Loucy (cell line): Measurements from ENCODE around the gene SBF2.

ENCODE experiments used
- H2AFZ ChIP-seq: fragments of 200-600 bp; sonication (generic); 2 replicates; pipeline ENCODE4 v1.6.0; 2016; ENCODE audit warnings: antibody characterized with exemption, mild to moderate bottlenecking, low read length, moderate library complexity
- H3F3A ChIP-seq: fragments of 200-600 bp; 2 replicates; pipeline ENCODE4 v1.6.0; 2016; ENCODE audit warnings: antibody characterized with exemption, low read depth, mild to moderate bottlenecking
- H3K27me3 ChIP-seq: fragments of 200-600 bp; sonication (generic); 2 replicates; pipeline ENCODE4 v1.6.1; 2014; ENCODE audit warnings: low read length, mild to moderate bottlenecking; ENCODE audit not compliant: insufficient read depth, poor library complexity, severe bottlenecking
- H3K36me3 ChIP-seq: fragments of 200-600 bp; sonication (generic); 2 replicates; pipeline ENCODE4 v1.6.1; 2016; ENCODE audit warnings: low read length; ENCODE audit not compliant: insufficient read depth
- H3K4me1 ChIP-seq: fragments of 200-600 bp; sonication (generic); 2 replicates; pipeline ENCODE4 v1.5.1; 2014; ENCODE audit warnings: low read length, mild to moderate bottlenecking; ENCODE audit not compliant: insufficient read depth, poor library complexity, severe bottlenecking
- H3K4me2 ChIP-seq: fragments of 200-600 bp; sonication (generic); 2 replicates; pipeline ENCODE4 v1.6.0; 2014; ENCODE audit warnings: antibody characterized with exemption, low read length, low read depth, mild to moderate bottlenecking; ENCODE audit not compliant: poor library complexity, severe bottlenecking
- H3K4me3 ChIP-seq: fragments of 200-600 bp; sonication (generic); 2 replicates; pipeline ENCODE4 v1.5.1; 2014; ENCODE audit warnings: low read length, mild to moderate bottlenecking, mixed read lengths; ENCODE audit not compliant: poor library complexity, severe bottlenecking
- H3K79me2 ChIP-seq: fragments of 200-600 bp; sonication (generic); 2 replicates; pipeline ENCODE4 v1.6.1; 2014; ENCODE audit warnings: low read length; ENCODE audit not compliant: insufficient read depth
- H3K9ac ChIP-seq: fragments of 200-600 bp; sonication (generic); 2 replicates; pipeline ENCODE4 v1.6.0; 2014; ENCODE audit warnings: mild to moderate bottlenecking, low read depth, low read length, moderate library complexity; ENCODE audit not compliant: poor library complexity, severe bottlenecking
- H3K9me2 ChIP-seq: fragments of 200-600 bp; sonication (generic); replicated peaks from 2 replicates; pipeline ENCODE4 v1.6.1; 2016; ENCODE audit warnings: low read depth, low read length, mixed read lengths
- H3K9me3 ChIP-seq: fragments of 200-600 bp; sonication (generic); 2 replicates; pipeline ENCODE4 v1.6.1; 2014; ENCODE audit warnings: mild to moderate bottlenecking, antibody characterized with exemption, low read length, low read depth; ENCODE audit not compliant: insufficient read depth
- H4K20me1 ChIP-seq: fragments of 200-600 bp; sonication (generic); 2 replicates; pipeline ENCODE4 v1.6.0; 2014; ENCODE audit warnings: antibody characterized with exemption, low read length, mild to moderate bottlenecking; ENCODE audit not compliant: insufficient read depth, poor library complexity, severe bottlenecking
- EZH2phosphoT487 ChIP-seq: fragments of 200-600 bp; IDR thresholded peaks from 2 replicates; pipeline ENCODE4 v1.6.1; 2018; ENCODE audit warnings: antibody characterized with exemption, mild to moderate bottlenecking, moderate library complexity, borderline replicate concordance
- TF ChIP-seq, protein P1 (sequence below): fragments of 200-600 bp; sonication (generic); conservative IDR thresholded peaks from 2 replicates; pipeline ENCODE4 v1.5.1; 2014; ENCODE audit warnings: mild to moderate bottlenecking, antibody characterized with exemption, low read length

Gene SBF2

DNA sequence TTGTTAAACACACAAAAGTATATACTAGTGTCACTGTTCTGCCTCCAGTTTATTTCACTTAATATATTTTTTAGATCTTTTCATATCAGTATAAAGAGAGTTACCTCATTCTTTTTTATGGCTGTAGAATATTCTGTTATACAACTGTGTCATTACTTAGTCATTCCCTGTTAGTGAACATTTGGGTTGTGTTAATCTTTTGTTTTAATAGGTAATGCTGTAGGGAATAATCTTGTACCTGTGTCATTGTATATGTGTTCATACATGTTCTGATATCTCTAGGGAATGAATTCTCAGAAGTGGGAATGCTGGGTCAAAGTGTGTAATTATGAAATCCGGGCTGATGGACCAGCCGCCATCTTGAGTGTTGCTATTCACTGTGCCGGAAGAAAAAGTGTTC, 558.8 kb downstream of the SBF2 start:
- Histone ChIP-seq H4K20me1 (no peaks in the 10 kb centered on the region), H3F3A (no peaks in the 10 kb centered on the region), H3K4me2 (no peak overlapping the region), H2AFZ (no peak overlapping the region), H3K9me3 (peaks cover 4% of the 10 kb centered on the region; the same call in 1 of the 2 replicates), H3K4me3 (no peak overlapping the region), H3K9me2 (no peaks in the 10 kb centered on the region), H3K9ac (no peak overlapping the region), H3K79me2 (no peaks in the 10 kb centered on the region), H3K4me1 (peaks cover 10% of the 10 kb centered on the region), H3K36me3 (peaks cover 47% of the 10 kb centered on the region; the same call in 1 of the 2 replicates), H3K27me3 (no peaks in the 10 kb centered on the region)
- TF ChIP-seq, protein P1, sequence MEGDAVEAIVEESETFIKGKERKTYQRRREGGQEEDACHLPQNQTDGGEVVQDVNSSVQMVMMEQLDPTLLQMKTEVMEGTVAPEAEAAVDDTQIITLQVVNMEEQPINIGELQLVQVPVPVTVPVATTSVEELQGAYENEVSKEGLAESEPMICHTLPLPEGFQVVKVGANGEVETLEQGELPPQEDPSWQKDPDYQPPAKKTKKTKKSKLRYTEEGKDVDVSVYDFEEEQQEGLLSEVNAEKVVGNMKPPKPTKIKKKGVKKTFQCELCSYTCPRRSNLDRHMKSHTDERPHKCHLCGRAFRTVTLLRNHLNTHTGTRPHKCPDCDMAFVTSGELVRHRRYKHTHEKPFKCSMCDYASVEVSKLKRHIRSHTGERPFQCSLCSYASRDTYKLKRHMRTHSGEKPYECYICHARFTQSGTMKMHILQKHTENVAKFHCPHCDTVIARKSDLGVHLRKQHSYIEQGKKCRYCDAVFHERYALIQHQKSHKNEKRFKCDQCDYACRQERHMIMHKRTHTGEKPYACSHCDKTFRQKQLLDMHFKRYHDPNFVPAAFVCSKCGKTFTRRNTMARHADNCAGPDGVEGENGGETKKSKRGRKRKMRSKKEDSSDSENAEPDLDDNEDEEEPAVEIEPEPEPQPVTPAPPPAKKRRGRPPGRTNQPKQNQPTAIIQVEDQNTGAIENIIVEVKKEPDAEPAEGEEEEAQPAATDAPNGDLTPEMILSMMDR = no peak
- TF ChIP-seq EZH2phosphoT487 = no peak

DNA sequence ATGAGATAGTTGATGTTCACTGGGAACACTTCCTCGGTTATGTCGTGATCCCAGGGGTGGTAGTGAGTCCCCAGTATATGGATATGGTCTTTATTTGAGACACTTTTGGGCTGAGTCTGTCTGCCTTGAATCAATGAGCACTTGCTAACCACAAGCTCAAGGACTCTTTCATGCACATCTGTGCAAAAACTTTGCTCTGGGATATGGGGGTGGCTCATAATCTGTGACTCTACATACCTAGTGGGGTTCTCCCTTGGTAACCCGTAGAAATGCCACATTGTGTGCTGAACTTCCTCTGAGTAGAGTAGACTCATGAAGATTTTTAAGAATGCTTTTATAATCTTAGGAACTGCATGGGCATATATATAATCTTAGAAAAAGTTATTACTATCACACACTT, 560.8 kb downstream of the SBF2 start:
- Histone ChIP-seq H3K9me3 (peaks cover 4% of the 10 kb centered on the region; the same call in 1 of the 2 replicates), H3K4me3 (no peak overlapping the region), H3K9ac (no peak overlapping the region), H4K20me1 (no peaks in the 10 kb centered on the region), H2AFZ (no peak overlapping the region), H3K36me3 (peaks cover 37% of the 10 kb centered on the region; the same call in 1 of the 2 replicates), H3K27me3 (no peaks in the 10 kb centered on the region), H3K4me2 (no peak overlapping the region), H3F3A (no peaks in the 10 kb centered on the region), H3K4me1 (no peaks in the 10 kb centered on the region), H3K79me2 (no peaks in the 10 kb centered on the region), H3K9me2 (no peaks in the 10 kb centered on the region)
- TF ChIP-seq, protein P1 = no peak
- TF ChIP-seq EZH2phosphoT487 = no peak

DNA sequence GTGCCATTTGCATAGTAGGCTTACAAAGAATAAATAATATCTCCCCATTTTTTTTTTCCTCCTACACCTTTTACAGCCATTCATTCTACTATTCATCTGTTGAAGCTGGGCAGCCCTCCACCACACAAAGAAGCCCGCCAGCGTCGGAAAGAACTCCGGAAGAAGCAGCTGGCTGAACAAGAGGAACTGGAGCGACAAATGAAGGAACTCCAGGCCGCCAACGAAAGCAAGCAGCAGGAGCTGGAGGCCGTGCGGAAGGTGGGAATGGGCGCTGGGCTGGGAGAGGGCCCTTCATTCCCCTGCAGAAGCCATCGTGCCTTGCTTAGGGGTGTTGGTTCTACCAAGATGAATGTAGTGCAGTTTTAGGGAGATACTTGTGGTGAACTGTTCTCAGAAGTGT, 561.6 kb downstream of the SBF2 start:
- Histone ChIP-seq H3K4me3 (no peak overlapping the region), H3K36me3 (peaks cover 34% of the 10 kb centered on the region; the same call in 1 of the 2 replicates), H3K27me3 (no peaks in the 10 kb centered on the region), H3K4me1 (no peaks in the 10 kb centered on the region), H3K9me2 (no peaks in the 10 kb centered on the region), H3K79me2 (no peaks in the 10 kb centered on the region), H3K9me3 (peaks cover 4% of the 10 kb centered on the region; the same call in 1 of the 2 replicates), H4K20me1 (no peaks in the 10 kb centered on the region), H2AFZ (no peak overlapping the region), H3K4me2 (no peak overlapping the region), H3K9ac (no peak overlapping the region), H3F3A (no peaks in the 10 kb centered on the region)
- TF ChIP-seq EZH2phosphoT487 = no peak
- TF ChIP-seq, protein P1 = no peak
